ENCODE results near the gene SIRT2.

The SIRT2 gene

GRCh38 chr19:38920602-38921419, 21.4 kb upstream of the SIRT2 start:
- DNase-seq (ENCODE audit: low read depth in 2 of 2): no peak

DNA sequence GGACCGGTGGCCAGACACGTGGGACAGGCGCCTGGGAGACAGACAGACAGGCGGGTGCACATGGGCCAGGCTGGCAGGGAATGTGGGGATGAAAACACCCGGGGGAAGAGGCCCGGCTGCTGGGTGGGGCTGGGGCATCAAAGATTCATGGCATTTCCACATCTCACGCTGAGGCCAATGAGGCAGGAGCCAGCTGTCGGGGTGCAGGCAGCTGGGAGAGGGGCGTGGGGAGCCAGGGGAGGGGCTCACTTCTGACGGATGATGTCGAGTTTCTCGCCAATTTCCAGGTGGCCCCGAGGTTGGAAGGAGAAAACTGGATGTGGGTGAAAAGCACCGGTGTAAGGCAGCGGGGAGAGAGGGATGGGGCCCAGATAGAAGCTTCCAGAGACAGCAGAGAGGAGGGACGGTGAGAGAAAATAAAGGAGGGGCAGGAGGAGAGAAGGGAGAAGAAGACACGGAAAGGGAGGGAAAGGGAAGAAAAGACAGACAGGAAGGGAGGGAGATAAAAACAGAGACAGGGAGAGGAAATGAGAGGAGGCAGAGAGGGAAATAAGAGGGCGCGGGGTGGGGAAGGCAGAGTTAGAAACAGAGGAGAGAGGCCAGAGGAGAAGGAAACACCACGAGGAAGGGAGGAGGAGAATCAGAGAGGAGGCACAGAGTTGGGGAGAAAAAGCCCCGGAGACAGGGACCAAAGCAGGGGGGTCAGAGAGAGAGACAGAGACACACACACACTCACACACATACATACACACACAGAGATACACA, 20.6 kb upstream of the SIRT2 start:
- no peak for DNase-seq (ENCODE audit: low read depth in 2 of 2)

GRCh38 chr19:38918526-38918925, 19.1 kb upstream of the SIRT2 start:
- no peak for DNase-seq (ENCODE audit: low read depth in 2 of 2)

DNA sequence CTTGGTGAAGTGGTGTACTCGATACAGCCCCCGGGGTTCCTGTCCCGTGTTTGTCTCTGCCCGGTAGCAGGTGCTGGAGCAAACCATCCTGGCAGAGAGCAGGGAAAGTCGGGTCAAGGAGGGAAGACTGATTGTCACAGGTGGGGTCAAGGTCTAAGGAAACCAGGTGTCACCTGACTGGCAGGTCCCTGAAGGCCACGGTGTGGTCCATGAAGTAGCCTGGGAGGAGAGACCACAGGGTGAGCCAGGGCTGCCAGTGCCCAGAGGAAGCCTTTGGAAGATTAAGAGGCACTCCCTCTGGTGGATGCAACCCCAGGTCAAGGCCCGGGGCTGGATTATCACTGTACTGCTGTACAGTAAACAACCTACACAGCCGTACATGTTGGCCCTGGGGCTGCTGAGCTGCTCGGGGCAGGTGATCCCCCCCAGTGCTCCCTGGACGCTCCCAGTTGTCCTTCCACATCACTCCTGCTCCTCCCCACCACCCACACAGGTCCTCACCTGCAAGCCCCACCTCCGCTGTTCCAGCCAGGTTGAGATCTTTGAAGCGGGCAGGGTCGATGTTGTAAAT, 18.6 kb upstream of the SIRT2 start:
- no peak for DNase-seq (ENCODE audit: low read depth in 2 of 2)

DNA sequence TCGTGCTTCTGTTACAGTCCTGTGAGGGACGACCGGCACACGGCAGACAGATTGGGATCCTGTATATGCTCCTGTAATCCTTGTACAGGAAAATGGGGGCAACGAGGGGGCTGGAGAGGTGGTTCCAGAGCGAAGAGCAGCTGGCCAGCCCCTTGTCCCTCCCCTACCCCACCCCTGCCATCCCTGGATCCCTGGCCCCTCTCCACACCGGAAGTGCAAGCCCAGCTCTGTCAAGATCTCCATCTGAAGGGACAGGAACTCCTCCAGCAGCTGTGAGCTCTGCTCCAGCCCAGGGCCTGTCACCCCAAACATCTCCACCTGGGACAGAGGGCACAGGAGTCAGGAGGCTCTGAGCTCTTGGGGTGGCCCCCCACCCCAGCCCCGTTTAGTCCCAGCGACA, 18.1 kb upstream of the SIRT2 start:
- DNase-seq (ENCODE audit: low read depth in 2 of 2): no peak

DNA sequence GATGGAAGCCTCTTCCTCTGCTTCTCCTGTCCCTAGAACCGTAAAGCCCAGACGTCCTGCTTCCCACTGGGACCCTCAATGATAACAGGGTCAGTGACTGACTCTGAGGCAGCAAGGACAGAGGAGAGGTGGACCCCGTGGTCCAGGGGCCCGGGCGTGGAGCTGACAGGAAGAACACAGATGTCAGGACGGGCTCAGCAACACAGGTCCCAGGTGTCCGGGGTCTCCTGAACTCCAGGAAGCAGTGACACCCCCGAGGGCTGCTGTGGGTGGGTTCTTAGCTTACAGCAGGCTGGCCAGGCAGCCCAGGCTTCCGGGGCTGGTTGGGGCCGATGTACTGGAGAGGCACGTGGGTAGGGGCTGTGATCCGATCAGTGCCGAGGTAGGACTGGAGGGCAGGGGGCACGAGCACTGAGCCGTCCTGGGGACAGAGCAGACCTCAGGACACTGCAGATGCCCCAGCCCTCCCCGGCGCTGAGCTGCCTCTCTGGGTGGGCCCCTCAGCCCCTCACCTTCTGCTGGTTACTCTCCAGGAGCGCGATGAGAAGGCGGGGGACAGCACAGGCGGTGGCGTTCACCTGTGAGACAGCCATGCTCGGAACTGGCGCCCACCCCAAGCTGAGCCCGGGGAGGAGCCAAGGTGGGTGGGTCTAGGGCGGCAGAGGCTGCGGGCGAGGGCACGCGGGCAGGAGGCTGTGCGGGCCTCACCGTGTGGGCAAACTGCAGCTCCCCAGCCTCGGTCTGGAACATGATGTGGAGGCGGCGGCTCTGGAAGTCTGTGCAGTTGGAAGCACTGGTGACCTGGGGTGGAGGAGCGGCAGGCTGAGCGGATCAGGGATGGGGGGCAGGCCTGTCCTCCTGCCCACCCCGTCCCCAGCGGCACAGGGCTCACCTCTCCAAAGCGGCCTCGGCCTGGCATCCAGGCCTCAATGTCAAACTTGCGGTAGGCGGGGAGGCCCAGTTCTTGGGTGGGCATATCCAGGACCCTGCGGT, 16.2 kb upstream of the SIRT2 start:
- DNase-seq (ENCODE audit: low read depth in 2 of 2): no peak

GRCh38 chr19:38913958-38914357, 14.5 kb upstream of the SIRT2 start:
- no peak for DNase-seq (ENCODE audit: low read depth in 2 of 2)

DNA sequence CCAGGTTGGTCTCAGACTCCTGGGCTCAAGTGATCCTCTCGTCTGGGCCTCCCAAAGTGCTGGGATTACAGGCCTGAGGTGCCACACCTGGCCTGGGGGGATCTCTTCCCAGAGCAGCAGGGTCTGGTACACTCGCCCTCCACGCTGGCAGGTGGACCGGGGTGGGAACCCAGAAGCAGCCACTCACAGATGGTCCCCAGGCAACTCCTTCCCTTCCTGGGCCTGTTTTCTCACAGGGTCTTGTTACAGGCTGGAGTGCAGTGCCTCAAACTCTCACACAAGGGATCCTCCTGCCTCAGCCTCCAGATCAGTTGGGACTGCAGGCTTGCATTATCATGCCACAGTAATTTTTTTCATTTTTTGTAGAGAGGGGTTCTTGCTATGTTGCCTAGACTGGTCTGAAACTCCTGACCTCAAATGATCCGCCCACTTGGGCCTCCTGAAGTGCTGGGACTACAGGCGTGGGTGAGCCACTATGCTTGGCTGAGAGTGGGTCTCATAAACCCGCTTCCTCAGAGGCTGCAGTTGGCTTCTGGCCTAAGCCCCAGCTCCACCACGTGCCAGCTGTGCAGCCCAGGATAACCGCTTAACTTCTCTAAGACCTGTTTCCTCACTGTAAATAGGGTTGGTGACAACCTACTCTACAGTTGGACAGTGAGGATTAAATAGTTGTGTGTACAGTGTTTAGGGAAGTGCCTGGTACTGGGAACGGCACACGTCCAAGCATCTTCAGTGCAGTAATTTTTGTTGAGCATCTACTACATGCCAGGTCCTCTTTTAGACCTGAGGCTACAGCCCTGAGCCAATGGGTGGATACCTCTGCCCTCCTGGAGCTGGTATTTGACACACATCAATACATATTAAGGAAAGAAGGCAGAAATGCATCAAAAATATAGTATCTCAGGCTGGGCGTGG, 13.4 kb upstream of the SIRT2 start:
- DNase-seq (ENCODE audit: low read depth in 2 of 2): no peak

DNA sequence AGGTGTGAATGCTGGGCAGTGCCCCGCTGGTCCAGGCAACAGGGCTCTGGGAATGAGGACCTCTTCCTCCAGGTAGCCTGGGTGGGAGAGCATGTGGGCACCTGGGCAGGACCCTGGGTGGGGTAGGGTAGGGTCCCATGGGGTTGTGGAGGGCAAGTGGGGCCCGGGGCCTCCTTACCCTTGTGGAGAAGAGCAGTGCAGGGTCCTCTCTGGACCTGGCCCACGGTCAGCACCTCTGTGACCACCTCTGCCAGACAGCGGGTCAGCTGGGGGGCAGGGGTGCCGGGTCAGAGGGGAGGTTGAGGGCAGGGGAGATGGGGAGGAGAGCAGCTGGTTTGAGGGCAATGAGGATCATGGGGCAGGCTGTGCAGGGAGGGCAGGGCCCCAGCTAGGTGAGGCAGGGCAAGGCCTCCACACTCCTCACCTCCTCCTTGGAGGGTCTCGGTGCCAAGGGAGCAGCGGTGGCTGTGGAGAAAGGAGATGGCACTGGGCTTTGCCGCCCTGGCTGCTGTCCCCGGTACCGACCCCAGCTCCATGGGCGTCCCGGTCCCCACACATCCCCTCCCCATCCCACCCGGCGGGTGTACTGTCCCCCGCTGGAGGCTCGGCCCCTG, 12.1 kb upstream of the SIRT2 start:
- no peak for DNase-seq (ENCODE audit: low read depth in 2 of 2)

- DNase-seq (ENCODE audit: low read depth in 2 of 2): no peak
Measured at GRCh38 chr19:38910488-38910887, 11.1 kb upstream of the SIRT2 start.

DNA sequence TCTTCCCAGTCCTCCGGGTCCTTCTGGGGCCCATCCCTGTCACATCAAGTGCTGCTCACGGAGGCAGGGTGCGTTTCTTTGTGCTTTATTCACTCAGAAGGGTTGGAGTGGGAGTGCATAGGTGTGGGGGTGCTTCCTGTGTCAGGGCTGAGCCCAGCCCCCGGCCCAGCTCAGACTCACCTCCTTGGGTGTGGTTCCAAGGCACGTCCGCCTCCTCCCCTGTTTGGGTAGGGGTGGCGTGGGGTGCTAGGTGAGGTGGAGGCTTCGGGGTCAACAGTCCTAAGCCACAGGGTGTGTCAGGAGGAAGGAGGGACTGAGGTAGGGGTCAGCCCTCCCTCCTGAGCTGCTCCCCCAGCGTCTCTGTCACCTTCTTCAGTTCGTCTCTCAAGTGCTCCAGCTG, 9.5 kb upstream of the SIRT2 start:
- no peak for DNase-seq (ENCODE audit: low read depth in 2 of 2)

DNA sequence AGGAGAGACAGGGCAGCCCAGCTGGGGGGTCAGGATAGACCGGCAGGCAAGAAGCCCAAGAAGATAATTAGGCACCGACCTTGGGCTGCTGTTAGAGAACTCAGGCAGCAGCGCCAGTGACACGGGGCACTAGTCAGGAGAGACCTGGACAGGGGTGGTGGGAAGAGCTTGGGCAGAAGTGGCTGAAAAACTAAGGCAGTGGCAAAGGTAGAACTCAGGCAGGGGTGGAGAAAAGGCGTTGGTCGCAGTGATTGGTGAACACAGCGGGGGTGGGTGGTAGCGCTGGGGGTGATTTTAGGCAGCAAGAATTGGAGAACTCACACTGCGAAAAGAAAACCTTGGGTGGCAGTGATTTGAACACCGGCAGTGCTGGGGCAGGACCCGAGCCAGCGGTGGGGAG, 8.3 kb upstream of the SIRT2 start:
- no peak for DNase-seq (ENCODE audit: low read depth in 2 of 2)

DNA sequence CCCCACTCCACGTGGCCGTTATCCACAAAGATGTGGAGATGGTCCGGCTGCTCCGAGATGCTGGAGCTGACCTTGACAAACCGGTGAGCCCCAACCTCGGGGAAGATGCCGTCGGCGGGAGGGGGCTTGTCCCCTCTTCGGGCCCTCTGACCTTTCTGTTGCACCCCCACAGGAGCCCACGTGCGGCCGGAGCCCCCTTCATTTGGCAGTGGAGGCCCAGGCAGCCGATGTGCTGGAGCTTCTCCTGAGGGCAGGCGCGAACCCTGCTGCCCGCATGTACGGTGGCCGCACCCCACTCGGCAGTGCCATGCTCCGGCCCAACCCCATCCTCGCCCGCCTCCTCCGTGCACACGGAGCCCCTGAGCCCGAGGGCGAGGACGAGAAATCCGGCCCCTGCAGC, 7.8 kb upstream of the SIRT2 start:
- no peak for DNase-seq (ENCODE audit: low read depth in 2 of 2)

- DNase-seq (ENCODE audit: low read depth in 2 of 2): no peak
Measured at GRCh38 chr19:38905620-38906019, 6.2 kb upstream of the SIRT2 start.

DNA sequence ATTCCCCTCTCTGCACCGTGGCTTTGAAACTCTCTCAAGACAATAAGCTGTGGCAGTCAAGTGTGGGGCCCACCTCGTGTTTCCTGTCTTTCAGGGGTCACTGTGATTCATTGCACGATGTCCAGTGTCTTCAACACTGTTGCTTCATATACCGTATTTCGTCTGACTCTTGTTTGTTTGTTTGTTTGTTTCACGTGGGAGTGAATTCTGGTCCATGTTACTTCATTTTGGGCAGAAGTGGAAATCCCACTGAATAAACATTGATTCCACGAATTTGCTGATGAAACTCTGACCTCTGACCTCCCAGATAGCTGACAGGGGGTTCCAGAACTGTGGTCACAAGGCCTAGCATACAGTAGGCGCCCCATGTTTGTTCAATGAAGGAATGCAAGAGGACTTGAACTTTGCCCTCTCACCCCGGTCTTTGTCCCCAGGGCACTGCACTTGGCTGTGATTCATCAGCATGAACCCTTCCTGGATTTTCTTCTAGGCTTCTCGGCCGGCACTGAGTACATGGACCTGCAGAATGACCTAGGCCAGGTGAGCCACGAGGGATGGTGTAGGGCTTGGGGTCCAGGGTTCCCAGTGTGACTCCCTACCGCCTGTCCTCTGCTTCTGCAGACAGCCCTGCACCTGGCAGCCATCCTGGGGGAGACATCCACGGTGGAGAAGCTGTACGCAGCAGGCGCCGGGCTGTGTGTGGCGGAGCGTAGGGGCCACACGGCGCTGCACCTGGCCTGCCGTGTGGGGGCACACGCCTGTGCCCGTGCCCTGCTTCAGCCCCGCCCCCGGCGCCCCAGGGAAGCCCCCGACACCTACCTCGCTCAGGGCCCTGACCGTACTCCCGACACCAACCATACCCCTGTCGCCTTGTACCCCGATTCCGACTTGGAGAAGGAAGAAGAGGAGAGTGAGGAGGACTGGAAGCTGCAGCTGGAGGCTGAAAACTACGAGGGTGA, 5.4 kb upstream of the SIRT2 start:
- DNase-seq (ENCODE audit: low read depth in 2 of 2): no peak

GRCh38 chr19:38901683-38902082, 2.3 kb upstream of the SIRT2 start:
- no peak for DNase-seq (ENCODE audit: low read depth in 2 of 2)

- no peak for DNase-seq (ENCODE audit: low read depth in 2 of 2)
Measured at GRCh38 chr19:38900743-38901190, 1.3 kb upstream of the SIRT2 start.

DNA sequence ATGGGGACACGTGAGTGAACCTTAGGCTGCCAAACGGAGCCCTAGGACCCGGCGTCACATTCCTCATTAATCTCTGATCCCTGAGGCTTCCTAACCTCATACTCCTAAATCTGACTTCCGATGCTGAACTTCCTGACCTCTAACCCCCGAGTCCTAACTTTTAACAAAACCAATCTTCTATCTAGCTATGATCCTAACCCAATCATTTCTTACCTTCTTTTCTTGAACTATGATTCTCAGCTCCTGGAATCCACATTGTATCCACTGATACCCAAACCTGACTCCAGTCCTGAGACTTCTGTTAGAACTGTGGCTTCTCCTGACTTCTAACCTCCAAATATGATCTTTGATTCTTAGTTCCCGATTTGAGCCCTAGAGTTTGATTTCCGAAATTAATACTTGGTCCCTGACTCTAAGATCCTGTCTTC, 798 bp upstream of the SIRT2 start:
- no peak for DNase-seq (ENCODE audit: low read depth in 2 of 2)

Measured in stimulated activated CD8-positive, alpha-beta memory T cell treated with anti-CD3 and anti-CD28 coated beads, Interleukin-2, amount 100 ng/mL, for 48 hours (primary cell).